ENCODE data around the gene CCDC188. TPM values are rescaled to one million over a fixed set of nuclear protein-coding genes. Genes with fewer than 3 reads are reported as not detected.

CCDC188 gene
- total and polyA plus RNA-seq, 9 of the 15 experiments (the other 6 are each of a cell fraction or from before 2014, with no cell fraction given) = not detected

GRCh38 chr22:20156611-20157429, 6.0 kb upstream of the CCDC188 start (continued):
- 0 out of 2 replicates have a peak, but pooled peaks have one; percentile 51 for TF ChIP-seq ATF2 (CRISPR knock-in tag; IDR thresholded peaks at IDR 0.05)
- 0 out of 2 replicates have a peak, but pooled peaks have one; percentile 28 for TF ChIP-seq FOXO4 (CRISPR knock-in tag; IDR thresholded peaks at IDR 0.05)
- no peak for TF ChIP-seq ZZZ3 (IDR thresholded peaks at IDR 0.05)
- no peak for TF ChIP-seq POLR2A (conservative IDR thresholded peaks at IDR 0.05)
- no peak for TF ChIP-seq PRDM10 (IDR thresholded peaks at IDR 0.05; ENCODE audit: partially characterized antibody)
- no peak for TF ChIP-seq HNRNPL (IDR thresholded peaks at IDR 0.05; ENCODE audit: low read depth, low read length)
- TF ChIP-seq MYC (IDR thresholded peaks at IDR 0.05; ENCODE audit: low read depth, low read length) = peak; percentile 77
- TF ChIP-seq MYC (CRISPR knock-in tag; IDR thresholded peaks at IDR 0.05; ENCODE audit: borderline replicate concordance, low read depth) = peak; percentile 67; the same call in 1 of the 2 replicates
- peak; percentile 87 for TF ChIP-seq TAF15 (IDR thresholded peaks at IDR 0.05; ENCODE audit: low read depth, low read length)
- TF ChIP-seq NR4A1 (CRISPR knock-in tag; IDR thresholded peaks at IDR 0.05) = peak; percentile 88; the same call in 1 of the 2 replicates
- no peak for TF ChIP-seq NR4A1 (tag; IDR thresholded peaks at IDR 0.05)
- TF ChIP-seq SLC30A9 (CRISPR knock-in tag; IDR thresholded peaks at IDR 0.05) = no peak
- peak; percentile 100 for TF ChIP-seq STAG1 (CRISPR knock-in tag; IDR thresholded peaks at IDR 0.05; ENCODE audit: borderline replicate concordance)
- 0 out of 2 replicates have a peak, but pooled peaks have one; percentile 24 for TF ChIP-seq DMBX1 (CRISPR knock-in tag; IDR thresholded peaks at IDR 0.05; ENCODE audit: borderline replicate concordance)
- TF ChIP-seq AFF4 (CRISPR knock-in tag; IDR thresholded peaks at IDR 0.05) = no peak
- no peak for TF ChIP-seq ETV1 (tag; conservative IDR thresholded peaks at IDR 0.05; ENCODE audit: low read depth)
